NCI-H128 (cell line): ENCODE results near the gene SLC29A1.
"Not testable (repeated sequence)": the region's sequence is repeated elsewhere in the genome, so short reads cannot be mapped to it uniquely, and the experiment has no call there.

Source experiments
- DNase-seq: peaks from one replicate; lab custom pipeline; 2025; ENCODE audit not compliant: unreplicated experiment; lab: John Stamatoyannopoulos, UW

The SLC29A1 gene

DNA sequence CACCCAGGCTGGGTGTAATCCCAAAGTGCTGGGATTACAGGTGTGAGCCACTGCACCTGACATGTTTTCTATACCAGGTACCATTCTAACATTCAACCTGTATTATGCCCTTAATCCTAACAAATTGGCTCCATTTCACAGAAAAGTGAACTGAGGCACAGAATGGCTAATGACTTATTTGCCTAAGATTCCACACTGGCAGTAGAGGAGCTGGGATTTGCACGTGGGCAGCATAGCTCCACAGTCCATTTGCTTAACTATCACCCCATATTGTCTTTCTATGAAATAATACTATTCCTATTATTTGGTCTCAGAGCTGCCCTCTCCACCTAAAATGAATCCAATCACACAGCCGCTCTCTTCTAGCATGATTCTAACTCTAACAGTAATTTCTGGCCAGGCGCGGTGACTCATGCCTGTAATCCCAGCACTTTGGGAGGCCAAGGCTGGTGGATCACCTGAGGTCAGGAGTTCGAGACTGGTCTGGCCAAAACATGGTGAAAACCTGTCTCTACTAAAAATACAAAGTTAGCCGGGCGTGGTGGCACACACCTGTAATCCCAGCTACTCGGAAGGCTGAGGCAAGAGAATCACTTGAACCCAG is 30.0 kb upstream of the SLC29A1 start:
- DNase-seq: no peak

DNA sequence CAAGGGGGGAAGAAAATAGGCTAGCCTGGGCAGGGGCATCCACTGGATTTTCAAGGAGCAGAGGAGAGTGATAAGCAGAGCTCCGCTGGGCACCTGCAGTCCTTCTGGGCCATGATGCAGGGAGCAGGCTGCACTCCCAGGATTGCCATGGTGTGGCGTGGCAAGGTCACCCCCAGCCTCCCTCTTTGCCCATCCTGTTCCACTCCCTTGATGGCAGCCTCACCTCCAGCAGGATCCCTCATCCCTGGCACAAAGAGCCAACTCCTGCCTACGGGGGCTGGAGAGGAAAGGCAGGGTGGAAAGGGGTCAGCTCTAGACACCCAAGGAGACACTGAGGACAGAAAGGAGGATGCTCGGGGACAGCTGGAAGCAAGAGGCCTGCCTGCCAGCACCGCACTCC is 29.1 kb upstream of the SLC29A1 start:
- DNase-seq: no peak

DNA sequence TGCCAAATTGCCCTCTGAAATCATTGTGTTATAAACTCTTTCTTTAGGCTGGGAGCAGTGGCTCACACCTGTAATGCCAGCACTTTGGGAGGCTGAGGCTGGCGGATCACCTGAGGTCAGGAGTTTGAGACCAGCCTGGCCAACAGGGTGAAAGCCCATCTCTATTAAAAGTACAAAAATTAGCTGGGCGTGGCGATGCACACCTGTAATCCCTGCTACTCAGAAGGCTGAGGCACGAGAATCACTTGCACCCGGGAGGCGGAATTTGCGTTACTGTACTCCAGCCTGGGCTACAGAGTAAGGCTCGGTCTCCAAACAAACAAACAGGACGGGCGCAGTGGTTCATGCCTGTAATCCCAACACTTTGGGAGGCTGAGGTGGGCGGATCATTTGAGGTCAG is 27.0 kb upstream of the SLC29A1 start:
- DNase-seq: not testable (repeated sequence)

DNA sequence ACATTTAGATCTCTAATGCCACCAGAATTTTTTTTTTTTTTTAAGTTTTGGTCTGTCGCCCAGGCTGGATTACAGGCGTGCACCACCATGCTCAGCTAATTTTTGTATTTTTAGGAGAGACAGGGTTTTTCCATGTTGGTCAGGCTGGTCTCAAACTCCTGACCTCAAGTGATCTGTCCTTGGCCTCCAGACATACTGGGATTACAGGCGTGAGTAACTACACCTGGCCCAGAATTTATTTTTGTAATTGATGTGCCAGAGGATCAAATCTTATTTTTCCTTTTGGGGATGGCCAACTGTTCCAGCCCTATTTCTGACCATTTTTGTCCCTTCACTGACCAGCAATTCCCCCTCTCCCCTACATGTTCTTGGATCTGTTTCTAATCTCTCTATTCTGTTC is 24.7 kb upstream of the SLC29A1 start:
- no peak for DNase-seq

DNA sequence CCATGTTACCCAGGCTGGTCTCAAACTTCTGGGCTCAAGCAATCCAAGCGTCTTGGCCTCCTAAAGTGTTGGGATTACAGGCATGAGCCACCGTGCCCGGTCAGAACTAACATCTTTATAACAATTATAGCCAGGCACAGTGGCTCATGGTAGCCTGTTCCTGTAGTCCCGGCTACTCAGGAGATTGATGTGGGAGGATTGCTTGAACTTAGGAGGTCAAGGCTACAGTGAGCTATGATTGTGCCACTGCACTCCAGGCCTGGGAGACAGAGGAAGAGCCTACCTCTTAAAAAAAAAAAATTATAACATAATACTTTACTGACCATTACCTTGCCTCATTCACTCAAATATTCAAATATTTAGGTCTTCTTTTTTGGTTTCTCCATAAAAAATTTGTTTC is 23.5 kb upstream of the SLC29A1 start:
- no peak for DNase-seq

DNA sequence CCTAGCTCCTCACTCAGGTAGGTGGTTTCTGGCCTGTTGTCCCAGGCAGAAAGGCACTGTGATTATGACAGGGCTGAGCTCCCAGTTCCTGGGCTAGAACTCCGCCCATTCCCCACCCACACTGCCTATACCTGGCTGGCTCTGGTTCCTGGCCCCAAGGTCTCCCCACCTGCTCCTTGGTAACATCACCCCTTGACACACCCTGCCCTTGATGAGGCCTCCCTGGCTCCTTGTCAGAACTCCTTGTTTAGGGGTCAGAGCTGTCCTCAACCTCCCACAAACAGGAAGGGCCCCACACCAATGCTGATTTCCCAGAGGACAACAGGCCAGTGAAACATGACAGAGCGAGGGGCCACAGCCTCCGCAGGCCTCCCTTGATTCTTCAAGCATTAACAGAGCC is 22.2 kb upstream of the SLC29A1 start:
- no peak for DNase-seq

DNA sequence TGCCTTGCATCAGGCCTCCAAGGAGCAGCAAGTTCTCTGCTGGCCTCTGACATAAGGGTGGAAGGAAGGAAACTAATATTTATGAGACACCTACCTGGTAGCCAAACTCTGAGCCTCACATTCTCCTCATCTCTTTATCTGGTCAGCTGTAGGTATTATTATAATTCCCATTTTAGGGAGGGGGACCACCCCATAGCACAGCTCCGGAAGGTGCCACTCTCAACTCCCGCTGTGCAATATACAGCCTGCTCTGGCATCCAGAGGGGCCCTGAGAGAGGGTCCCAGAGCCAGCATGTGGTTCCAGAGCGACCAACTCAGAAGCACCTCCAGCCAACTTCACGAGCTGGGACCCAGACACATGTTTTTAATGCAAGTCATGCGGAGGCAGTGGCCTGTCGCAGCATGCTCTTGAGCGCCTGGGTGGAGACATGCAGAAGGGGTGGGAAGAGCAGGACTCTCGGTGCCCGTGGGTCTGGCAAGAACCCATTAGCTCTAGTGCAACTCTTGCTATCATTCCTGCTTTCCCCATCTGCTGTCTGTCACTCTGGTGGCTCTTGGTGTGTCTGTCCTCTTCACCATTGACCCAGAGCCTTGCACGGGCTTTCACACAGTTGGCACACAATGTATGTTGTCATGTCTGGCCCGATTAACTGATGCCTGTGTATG is 21.6 kb upstream of the SLC29A1 start:
- DNase-seq: no peak

DNA sequence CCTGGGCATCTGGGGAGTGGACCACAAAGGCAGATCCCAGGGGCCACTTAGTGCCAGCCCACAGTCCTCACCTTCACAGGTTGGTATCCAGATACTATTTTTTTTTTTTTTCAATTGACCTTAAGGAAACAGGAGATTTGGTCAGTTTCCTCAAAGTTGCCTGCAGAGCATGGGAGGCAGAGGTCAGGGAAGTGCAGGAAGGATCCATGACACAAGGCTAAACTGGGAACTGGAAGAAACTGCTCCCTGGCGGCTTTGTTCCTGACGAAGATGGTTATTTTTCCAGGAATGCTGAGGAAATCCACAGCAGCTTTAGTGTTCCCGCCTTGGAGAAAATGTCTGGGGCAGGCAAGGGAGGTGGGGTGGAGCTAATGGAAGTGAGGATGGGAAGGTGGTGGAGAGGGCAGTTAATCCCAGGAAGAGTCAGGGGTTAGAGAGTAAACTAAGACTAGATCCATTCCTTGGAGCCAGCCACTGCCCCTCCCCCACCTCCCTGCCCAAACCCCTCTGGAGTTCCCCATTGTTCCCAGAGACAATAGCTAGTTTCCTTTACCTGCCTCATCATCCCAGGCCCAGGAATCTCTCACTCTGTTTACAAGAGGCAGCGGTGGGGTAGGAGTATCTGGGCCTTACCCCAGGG is 20.9 kb upstream of the SLC29A1 start:
- DNase-seq: no peak

DNA sequence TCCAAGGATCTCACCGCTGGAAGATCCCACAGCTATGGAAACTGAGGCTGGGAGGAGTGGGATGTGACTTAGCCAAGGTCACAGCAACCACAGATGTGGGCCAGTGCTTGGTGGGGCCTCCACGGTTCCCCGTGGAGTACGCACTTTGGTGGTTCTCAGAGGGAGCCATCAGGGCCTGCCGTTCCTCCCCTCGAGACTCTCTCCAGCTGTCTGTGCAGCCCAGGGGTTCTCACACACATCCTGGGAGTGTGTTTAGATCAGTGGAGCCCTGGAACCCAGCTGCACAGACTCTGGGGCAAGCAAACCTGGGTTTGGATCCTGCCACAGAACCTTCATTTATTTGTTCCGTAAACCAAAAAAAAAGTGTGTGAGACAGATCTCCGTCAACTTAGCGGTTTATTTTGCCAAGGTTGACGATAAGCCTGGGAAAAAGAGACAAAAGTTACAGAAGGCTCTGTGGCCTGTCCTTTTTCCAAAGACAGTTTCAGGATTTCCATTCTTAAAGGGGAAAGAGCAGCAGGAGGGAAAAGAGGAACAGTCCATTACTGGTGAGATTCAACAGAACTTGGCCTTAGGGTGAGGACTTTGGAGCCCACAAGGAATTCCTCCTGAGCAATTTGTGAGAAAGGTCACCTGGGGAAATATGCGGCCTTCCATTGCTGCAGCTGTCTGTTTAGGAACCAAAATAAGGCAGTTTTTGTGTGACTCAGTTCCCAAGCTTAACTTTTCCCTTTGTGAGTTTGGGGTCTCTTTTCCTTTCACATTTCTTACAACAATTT is 20.2 kb upstream of the SLC29A1 start:
- DNase-seq: no peak

DNA sequence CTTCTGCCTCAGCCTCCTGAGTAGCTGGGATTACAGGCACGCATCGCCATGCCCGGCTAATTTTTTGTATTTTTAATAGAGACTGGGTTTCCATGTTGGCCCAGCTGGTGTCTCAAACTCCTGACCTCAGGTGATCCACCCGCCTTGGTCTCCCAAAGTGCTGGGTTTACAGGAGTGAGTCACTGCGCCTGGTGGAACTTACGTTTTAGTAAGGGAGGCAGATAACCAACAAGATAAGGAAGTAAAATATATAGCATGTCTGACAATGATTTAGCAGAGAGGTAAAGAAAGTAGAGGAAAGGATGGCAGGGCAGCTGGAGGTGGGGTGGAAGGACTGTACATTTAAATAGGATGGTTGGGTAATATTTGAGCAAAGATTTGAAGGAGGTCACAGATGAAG is 19.4 kb upstream of the SLC29A1 start:
- no peak for DNase-seq

DNA sequence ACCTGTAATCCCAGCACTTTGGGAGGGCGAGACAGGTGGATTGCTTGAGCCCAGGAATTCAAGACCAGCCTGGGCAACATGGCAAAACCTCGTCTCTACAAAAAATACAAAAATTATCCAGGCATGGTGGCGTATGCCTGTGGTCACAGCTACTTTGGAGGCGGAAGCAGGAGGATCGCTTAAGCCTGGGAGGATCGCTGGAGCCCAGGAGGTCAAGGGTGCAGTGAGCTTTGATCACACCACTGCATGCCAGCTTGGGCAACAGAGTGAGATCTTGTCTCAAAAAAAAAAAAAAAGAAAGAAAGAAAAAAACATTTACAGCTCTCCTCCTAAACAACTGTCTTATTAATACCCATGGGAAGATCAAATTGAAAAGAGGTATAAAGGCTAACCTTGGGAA is 15.4 kb upstream of the SLC29A1 start:
- no peak for DNase-seq

DNA sequence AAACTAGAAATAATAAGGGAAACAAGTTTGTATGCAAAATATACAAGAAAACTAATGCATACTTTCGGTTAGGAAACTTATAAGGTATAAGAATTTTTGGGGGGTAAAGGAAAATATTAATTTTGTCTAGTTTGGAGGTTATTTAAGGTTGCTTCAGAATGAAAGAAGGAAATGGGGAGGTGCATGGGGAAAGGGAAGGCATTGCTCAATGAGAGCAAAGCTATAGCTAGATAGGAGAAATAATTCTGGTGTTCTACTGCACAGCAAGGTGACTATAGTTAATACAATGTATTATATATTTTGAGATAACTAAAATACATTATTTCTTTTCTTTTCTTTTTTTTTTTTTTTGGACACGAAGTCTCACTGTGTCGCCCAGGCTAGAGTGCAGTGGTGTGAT is 12.1 kb upstream of the SLC29A1 start:
- DNase-seq: no peak

DNA sequence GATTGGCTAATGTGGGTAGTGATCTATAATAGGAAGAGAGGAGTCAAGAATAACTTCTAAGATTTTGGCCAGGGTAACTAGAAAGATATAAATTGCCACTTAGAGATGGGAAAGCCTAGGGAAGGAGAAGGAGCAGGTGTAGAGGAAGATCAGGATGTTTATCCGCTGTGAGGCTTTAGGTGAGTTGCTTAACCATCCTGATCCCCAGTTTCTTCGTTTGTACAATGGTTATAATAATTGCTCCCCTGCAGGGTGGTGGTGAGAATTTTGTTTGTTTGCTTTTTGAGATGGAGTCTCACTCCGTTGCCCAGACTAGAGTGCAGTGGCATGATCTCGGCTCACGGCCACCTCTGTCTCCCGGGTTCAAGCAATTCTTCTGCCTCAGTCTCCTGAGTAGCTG is 9.1 kb upstream of the SLC29A1 start:
- DNase-seq: no peak

DNA sequence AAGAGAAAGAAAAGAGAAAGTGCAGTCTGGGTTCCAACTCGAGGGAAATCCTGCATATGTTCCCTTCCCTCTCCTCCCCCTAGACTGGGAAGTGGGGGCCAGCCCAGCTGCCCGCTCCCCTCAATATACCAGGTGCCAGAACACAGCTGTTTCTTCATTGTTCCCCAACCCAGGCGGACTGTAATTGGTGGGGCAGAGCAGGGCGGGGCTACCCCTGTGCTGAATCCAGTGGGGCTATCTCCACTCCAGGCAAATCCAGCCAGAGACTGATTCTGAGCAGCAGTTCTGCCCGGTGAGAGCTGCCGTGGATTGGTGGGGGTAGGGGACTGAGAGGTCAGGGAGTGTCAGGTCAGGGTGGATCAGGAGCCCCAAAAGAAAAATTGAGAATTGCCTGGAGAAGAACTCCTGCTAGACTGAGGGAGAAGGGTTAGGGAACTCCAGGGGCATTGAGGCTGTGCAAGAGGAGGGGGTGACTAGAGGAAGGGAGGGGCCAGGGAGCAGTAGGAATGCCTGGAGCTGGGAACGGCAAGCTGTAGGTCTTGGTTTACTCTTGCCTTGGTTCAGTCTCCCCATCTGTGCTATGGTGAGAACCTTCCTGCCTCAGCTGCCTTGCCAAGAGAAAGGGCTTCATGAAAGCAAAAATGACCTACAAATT is 6.6 kb upstream of the SLC29A1 start, which contains the start of gene MYMX:
Gene MYMX (plus strand): TSS at position 250 of the 655 bp plus-strand sequence. CDS start 546 bp downstream, outside the sequence.
- DNase-seq: no peak

DNA sequence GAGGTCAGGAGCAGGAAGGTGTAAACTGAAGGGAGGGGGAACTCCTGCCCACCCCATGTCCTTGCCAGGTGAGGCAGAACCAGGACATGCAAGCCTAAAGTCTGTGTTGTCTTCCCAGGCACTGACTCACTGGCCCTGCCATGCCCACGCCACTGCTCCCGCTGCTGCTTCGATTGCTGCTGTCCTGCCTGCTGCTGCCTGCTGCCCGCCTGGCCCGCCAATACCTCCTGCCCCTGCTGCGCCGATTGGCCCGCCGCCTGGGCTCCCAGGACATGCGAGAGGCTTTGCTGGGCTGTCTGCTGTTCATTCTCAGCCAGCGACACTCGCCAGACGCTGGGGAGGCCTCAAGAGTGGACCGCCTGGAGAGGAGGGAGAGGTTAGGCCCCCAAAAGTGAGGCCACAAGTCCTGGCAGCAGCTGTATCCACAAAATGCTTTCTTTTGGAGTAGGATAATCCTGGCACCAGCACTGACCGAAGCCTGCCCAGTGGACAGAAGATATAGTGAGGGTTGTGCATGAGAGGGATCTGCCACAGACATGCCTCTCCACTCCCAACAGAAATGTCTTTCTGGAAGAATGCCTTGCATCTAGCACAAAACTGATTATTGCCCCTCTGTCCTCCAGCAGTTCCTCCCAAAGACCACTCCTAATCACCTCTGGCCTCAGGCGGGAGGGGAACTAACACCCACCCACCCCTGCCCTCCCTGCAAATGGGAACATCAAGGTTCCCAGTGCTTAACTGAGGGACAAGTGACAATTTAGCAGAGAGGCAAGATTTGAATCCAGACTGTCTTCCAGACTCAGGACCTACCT is 5.9 kb upstream of the SLC29A1 start:
- DNase-seq: no peak

DNA sequence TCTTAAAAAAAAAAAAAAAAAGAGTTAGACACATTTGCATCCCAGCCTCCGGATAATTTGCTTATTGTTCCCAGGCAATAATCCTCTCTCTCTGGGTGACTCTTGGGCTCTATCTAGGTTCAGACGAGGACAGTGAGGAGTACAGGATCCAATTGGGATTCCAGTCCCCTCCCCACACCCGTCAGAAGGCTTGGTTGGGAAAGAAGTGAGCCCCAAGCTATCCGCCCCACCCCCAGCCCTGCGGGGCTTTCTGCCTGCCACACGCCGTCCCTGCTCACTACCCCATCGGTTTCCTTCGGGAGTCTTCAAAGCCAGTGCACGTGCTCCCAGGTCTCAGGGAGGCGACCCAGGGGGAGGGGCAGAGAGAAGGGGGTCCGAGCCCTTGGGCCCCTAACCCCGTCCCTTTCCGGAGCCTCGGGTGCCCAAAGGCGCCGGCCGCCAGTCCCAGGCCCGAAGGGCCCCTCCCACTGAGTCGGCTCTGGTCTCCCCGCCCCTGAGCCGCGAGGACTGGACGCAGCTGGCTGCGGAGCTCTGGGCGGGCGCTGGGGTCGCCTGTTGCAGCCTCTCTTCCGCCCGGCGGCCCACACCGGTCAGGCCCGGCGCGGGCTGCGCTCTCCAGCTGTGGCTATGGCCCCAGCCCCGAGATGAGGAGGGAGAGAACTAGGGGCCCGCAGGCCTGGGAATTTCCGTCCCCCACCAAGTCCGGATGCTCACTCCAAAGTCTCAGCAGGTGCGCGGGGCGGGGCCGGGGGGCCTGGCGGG is 4.2 kb upstream of the SLC29A1 start:
- DNase-seq: no peak

DNA sequence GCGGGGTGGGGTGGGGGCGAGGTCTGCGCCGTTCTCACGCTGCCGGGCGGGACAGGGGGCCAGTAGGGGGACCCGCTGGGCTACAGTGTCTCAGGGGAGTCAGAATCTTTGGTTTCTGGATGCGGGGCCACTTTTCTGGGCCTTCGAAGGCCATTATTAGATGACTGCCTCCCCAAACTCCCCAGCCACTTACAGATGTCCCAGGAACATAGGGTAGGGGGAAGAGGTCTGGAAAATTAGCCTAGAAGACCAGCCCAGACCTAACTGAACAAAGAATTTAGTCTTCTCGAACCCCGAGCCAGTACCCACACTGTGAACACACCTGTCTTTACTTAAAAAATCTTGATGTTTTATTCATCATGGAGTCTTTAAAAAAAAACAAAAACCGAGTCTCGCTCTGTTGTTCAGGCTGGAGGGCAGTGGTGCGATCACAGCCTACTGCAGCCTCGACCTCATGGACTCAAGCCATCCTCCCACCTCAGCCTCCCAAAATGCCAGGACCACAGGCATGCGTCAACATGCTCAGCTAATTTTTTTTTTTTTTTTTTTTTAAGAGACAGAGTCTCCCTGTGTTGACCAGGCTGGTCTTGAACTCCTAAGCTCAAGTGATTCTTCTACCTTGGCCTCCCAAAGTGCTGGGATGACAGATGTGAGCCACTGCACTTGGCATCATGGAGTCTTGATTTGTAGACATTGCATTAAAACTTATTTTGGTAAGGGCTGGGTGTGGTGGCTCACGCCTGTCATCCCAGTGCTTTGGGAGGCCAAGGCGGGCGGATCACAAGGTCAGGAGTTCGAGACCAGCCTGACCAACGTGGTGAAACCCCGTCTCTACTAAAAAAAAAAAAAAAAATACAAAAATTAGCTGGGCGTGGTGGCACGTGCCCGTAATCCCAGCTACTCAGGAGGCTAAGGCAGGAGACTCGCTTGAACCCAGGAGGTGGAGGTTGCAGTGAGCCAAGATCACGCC is 3.3 kb upstream of the SLC29A1 start:
- no peak for DNase-seq

DNA sequence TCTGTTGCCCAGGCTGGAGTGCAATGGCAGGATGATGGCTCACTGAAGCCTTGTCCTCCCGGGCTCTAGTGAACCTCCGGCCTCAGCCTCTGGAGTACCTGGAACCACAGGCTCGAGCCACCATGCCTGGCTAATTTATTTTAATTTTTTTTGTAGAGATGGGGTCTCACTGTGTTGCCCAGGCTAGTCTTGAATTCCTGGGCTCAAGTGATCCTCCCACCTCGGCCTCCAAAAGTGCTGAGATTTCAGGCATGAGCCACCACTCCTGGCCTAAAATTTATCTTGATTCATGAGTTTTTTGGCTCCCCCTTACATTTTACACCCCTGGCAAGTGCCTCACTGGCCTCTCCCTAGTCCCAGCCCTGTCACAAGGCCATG is 2.5 kb upstream of the SLC29A1 start:
- no peak for DNase-seq
